GM20000 (cell line): Measurements from ENCODE around the gene EHF.

Experiments used
- DNase-seq: peaks from one replicate; pipeline ENCODE4 v3.0.0; 2012; ENCODE audit warnings: low spot score
- TF ChIP-seq, protein P1 (sequence below): IDR thresholded peaks from 2 replicates; pipeline ENCODE4 v1.5.1; 2012; ENCODE audit warnings: mild to moderate bottlenecking, control low read depth; ENCODE audit errors: extremely low read depth, missing control alignments

The EHF gene

DNA sequence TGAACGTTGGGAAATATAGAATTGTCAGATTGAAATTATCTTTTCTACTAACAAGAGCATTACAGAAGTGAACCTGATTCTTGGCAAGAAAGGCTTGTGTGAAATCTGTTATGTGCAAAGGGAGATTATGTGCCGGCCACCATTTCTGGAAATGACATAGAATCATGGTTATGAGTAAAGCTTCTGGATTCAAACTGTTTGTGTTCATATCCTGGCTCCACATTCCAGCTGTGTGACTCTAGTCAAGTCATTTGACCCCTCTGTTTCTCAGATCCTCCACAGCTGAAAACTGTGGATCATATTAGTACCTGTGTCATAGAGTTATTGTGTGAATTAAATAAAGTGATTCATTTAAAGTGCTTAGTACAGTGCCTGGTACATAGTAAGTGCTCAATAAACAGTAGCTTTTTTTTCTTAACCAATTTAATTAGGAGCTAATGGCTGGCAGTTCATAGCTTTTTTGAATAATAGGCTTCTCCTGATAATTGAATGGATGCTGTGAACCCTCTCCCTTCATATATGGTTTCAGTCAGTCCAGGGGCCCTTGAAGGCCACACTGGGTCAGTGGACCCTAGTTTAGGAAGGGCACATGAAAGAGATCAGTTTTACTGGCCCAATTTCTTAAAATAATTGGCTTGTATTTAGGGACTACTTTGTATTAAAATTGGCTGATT lies 34.6 kb downstream of the EHF start:
- no peak for DNase-seq
- TF ChIP-seq, protein P1, sequence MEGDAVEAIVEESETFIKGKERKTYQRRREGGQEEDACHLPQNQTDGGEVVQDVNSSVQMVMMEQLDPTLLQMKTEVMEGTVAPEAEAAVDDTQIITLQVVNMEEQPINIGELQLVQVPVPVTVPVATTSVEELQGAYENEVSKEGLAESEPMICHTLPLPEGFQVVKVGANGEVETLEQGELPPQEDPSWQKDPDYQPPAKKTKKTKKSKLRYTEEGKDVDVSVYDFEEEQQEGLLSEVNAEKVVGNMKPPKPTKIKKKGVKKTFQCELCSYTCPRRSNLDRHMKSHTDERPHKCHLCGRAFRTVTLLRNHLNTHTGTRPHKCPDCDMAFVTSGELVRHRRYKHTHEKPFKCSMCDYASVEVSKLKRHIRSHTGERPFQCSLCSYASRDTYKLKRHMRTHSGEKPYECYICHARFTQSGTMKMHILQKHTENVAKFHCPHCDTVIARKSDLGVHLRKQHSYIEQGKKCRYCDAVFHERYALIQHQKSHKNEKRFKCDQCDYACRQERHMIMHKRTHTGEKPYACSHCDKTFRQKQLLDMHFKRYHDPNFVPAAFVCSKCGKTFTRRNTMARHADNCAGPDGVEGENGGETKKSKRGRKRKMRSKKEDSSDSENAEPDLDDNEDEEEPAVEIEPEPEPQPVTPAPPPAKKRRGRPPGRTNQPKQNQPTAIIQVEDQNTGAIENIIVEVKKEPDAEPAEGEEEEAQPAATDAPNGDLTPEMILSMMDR: no peak

DNA sequence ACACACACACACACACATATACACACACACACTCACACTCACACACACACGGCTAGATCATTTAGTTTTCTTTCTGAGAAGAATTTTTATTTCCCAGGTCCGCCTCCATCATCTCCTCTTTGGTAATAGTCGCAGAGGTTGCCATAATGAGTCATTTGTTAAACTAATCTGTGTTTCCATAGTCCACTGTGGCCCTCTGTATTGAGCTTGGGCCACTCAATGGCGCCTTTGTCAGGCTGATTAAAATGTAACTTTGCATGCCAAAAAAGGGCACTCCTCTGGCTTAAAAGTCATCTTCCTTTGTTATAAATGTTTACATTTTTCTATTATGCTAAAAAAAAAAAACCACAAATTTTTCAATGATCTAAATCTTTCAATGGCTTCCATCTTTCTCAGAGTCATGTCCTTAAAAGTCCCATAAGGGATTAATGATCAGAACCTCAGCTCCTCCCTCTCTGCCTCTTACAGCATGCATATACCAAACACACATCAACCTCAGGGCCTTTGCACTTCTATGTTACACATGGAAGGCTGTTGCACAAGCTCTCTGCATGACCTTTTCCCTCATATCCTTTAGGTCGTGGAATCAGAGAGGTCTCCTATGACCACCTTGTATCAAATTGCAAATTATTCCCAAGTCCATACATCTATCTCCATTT lies 35.3 kb downstream of the EHF start:
- TF ChIP-seq, protein P1: no peak
- DNase-seq: no peak

DNA sequence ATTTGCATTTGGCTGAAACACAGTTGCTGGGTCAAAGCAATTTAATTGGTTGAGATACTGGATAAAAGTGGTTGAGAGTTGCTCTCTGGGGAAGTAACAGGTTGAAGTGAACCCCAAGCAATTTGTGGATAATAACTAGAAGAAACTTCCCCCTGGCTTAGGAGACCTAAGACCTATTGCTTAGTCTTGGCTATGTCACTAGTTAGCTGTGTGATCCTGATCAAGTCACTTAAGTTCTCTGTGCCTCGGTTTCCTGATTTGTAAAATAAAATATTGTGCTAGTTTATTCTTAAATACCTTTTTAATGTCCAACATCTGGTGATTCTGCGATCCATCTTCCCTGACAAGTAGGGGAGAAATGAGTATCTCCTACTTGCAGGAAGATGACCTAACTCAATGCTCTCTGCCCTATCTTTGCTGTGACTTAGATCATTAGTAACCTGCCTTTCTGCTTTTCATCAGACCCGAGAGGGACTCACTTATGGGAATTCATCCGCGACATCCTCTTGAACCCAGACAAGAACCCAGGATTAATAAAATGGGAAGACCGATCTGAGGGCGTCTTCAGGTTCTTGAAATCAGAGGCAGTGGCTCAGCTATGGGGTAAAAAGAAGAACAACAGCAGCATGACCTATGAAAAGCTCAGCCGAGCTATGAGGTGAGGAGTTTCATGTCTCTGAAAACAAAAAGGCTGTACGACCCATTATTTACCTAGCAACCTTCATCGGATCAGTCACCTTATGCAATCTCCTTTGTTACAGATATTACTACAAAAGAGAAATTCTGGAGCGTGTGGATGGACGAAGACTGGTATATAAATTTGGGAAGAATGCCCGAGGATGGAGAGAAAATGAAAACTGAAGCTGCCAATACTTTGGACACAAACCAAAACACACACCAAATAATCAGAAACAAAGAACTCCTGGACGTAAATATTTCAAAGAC lies 37.5 kb downstream of the EHF start:
- TF ChIP-seq, protein P1: no peak
- no peak for DNase-seq

DNA sequence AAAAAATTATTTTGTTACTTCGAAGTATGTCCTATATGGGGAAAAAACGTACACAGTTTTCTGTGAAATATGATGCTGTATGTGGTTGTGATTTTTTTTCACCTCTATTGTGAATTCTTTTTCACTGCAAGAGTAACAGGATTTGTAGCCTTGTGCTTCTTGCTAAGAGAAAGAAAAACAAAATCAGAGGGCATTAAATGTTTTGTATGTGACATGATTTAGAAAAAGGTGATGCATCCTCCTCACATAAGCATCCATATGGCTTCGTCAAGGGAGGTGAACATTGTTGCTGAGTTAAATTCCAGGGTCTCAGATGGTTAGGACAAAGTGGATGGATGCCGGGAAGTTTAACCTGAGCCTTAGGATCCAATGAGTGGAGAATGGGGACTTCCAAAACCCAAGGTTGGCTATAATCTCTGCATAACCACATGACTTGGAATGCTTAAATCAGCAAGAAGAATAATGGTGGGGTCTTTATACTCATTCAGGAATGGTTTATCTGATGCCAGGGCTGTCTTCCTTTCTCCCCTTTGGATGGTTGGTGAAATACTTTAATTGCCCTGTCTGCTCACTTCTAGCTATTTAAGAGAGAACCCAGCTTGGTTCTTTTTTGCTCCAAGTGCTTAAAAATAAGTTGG lies 38.3 kb downstream of the EHF start:
- DNase-seq: no peak
- TF ChIP-seq, protein P1: no peak

DNA sequence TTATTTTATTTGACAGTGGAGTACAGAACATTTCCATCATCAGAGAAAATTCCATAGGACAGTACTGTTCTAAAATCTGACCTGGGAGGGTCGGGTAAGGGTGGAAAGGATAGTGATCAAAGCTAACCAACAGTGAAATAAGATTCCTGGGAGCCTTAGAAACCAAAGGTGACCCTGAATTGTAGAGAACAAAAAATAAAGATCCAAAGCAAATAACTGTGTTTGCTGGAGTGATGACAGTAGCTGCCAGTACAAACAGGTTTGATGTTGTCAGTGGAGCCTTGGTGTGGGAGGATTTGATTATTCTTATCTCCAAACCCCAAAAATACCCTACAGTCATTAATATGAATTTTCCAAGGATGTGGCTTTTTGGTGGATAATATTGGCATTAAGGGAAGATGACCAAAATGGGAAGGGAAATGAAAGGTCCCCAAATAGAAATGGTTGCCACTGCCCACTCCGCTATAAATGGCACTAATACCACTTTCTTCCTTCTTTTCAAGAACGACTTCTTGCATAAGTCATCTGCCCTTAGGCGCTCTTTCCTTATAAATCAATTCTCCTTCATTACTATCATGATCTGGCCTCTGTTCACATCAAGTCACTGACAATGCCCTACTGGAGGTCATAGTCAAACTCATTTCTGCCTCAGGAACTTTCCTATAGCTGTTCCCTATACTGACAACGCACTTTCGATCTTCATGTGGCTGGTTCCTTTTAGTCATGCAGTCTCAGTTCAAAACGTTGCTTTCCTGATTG lies 44.4 kb downstream of the EHF start:
- no peak for DNase-seq
- TF ChIP-seq, protein P1: no peak

DNA sequence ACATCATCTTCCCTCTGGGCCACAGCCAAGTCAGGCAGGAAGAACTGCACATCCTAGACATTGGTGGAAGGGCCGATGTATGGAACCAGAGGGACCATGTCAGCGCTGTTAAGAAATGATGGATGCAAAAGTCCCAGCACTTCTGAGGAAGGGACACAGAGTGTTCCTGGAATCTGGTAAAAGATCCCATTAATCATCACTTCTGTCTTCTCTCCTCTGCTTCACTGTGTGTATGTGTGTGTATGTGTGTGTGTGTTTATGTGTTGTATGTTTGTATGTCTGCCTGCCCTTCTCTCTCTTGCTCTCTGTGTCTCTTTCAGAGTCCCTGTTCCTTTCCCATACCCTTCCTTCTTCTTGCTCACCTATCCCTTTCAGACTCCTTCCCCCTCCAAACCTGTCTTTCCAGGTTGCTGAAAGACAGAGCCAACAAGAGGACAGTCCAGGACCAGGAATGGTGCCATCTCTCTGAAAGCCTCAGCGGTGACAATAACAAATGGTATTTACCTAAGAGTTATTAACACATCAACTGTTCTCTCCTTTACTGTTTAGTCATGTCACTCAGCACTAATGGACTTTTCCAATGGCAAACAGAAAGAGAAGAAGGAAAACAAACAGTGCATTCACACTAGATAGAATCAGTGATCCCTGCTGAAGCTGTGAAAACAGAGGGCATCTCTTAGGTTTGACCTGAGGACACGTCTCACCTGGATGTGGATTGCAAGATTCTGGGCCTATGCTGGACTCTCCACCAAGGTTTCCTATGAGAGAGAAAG lies 47.1 kb downstream of the EHF start:
- DNase-seq: no peak
- TF ChIP-seq, protein P1: no peak
